ENCODE measurements around the gene DNM2.
"Not testable (repeated sequence)": the region's sequence is repeated elsewhere in the genome, so short reads cannot be mapped to it uniquely, and the experiment has no call there.

DNM2 gene

DNA sequence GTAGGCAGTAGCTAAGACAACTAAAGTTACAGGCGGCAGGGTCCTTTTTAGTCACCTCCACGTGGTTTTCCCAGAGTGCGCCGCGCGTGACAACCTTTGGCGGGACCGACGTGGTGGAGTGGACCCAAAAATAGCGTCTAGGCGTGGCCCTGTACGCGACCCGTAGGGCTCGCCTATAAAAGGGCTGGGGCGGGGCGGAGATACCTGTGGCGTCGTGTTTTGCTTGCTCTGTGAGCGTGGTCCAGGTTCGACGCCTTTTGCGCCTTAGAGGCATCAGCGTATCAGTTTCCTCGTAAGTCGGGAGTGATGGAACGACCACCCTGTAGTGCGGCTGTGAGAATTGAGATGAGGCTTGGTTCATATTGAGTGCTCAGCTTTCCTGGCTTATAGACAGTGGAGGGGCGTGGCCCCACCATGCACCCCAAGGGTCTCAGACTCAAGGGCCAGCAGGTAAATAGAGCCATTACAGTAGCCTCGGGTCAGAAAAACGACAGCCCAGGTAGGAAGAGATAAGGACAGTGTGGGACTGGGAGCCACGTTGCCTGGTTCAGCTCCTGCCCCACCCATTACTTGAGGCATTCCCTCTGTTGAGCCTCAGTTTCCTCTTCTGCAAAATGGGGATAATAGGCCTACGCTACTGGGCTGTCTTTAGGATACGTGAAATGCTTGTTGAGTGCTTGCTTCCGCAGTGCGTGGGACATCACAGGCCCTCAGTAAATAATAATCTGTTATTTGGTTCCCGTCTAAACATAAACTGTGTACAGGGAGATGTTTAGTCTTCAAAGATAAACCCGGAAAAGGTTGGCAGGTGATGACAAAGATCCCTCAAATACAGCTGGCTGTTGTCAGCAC lies 118.8 kb downstream of the DNM2 start:
- DNase-seq (ENCODE audit: low read depth, low spot score): no peak

DNA sequence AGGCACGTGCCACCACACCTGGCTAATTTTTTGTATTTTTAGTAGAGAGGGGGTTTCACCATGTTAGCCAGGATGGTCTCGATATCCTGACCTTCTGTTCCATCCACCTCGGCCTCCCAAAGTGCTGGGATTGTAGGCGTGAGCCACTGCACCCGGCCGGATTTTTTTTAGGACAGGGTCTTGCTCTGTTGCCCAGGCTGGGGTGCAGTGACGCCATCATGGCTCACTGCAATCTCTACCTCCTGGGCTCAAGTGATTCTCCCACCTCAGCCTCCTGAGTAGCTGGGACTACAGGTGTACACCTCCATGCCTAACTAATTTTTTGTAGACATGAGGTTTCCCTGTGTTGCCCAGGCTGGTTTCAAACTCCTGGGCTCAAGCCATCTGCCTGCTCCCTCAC lies 119.8 kb downstream of the DNM2 start:
- not testable (repeated sequence) for H3K9me3 ChIP-seq (ENCODE audit: control insufficient read depth, insufficient read depth, low read length); H3K4me1 ChIP-seq (ENCODE audit: control insufficient read depth, insufficient read depth, low read length); H3K27ac ChIP-seq (ENCODE audit: low read length); DNase-seq (ENCODE audit: low read depth, low spot score); H3K4me3 ChIP-seq (ENCODE audit: low read length); H3K27me3 ChIP-seq (ENCODE audit: control insufficient read depth, insufficient read depth, low read length); H3K36me3 ChIP-seq (ENCODE audit: control insufficient read depth, insufficient read depth, low read length)
- no CpG with 5 or more reads among the region's 7 CpGs for WGBS (ENCODE audit: insufficient coverage, insufficient read length)

More for the DNA sequence above, 118.8 kb downstream of the DNM2 start:
- Histone ChIP-seq H3K27me3 (ENCODE audit: control insufficient read depth, insufficient read depth, low read length) (no peaks in the 10 kb centered on the region), H3K27ac (ENCODE audit: low read length) (no peak overlapping the region), H3K9me3 (ENCODE audit: control insufficient read depth, insufficient read depth, low read length) (no peaks in the 10 kb centered on the region), H3K4me3 (ENCODE audit: low read length) (peak overlapping the region; percentile 79; the same call in 1 of the 2 replicates), H3K36me3 (ENCODE audit: control insufficient read depth, insufficient read depth, low read length) (peaks cover 4% of the 10 kb centered on the region; the same call in 1 of the 2 replicates), H3K4me1 (ENCODE audit: control insufficient read depth, insufficient read depth, low read length) (0 out of 2 replicates have a peak, but pooled peaks cover 2% of the 10 kb centered on the region)
- no CpG with 5 or more reads among the region's 38 CpGs for WGBS (ENCODE audit: insufficient coverage, insufficient read length)

DNA sequence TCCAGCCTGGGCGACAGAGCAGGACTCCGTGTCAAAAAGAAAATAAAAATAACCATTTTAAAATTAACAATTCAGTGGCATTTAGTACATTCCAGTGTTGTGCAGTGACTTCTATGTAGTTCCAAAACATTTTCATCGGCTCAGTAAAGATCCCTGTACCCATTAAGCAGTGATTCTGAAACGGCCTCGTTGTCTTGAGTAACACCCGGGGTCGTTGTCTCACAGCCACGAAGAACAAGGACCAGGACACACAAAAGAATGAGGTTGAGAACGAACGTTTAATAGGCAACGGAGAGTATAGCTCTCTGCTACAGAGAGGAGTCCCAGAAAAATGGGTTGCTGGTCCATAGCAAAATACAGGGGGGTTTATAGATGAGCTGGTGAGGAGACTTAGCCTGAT lies 120.5 kb downstream of the DNM2 start:
- DNase-seq (ENCODE audit: low read depth, low spot score): no peak
- no CpG with 5 or more reads among the region's 11 CpGs for WGBS (ENCODE audit: insufficient coverage, insufficient read length)
- H3K36me3 ChIP-seq (ENCODE audit: control insufficient read depth, insufficient read depth, low read length): no peaks in the 10 kb centered on the region; the same call in 1 of the 2 replicates
- H3K27ac ChIP-seq (ENCODE audit: low read length): no peak overlapping the region
- no peak overlapping the region for H3K4me3 ChIP-seq (ENCODE audit: low read length)
- no peaks in the 10 kb centered on the region for H3K27me3 ChIP-seq (ENCODE audit: control insufficient read depth, insufficient read depth, low read length)
- no peaks in the 10 kb centered on the region for H3K9me3 ChIP-seq (ENCODE audit: control insufficient read depth, insufficient read depth, low read length)
- H3K4me1 ChIP-seq (ENCODE audit: control insufficient read depth, insufficient read depth, low read length): 0 out of 2 replicates have a peak, but pooled peaks cover 2% of the 10 kb centered on the region

DNA sequence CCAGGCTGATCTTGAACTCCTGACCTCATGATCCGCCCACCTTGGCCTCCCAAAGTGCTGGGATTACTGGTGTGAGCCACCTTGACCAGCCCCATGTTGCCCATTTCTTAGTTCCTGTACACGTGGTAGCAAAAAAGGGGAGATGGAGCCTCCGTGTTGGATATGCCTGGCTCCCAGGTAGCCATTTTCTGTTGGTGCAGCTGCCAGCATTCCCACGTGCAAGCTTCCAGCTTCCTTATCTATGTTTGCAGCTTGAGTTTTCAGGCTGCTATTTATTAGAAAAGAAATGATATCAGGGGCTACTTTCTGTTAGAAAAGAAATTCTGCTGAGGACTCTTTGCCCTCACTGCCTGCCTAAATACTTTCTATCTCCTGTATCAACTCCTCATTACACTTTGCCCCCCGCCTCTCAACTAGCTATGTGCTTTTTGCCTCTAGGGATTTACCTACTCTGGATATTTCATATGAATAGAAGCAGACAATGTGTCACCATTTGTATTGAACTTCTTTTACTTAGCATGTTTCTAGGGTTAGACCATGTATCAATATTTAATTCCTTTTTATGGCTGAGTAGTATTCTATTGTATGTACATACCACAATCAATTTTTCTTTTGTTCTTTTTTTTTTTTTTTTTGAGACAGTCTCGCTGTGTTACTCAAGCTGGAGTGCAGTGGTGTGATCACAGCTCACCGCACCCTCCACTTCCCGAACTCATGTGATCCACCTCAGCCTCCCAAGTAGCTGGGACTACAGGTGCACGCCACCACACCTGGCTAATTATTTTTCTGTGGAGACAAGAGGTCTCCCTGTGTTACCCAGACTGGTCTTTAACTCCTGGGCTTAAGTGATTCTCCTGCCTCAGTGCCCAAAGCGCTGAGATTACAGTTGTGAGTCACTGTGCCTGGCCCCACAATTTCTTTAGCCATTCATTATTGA lies 121.5 kb downstream of the DNM2 start:
- no peak for DNase-seq (ENCODE audit: low read depth, low spot score)
- H3K4me1 ChIP-seq (ENCODE audit: control insufficient read depth, insufficient read depth, low read length): 0 out of 2 replicates have a peak, but pooled peaks cover 2% of the 10 kb centered on the region
- H3K27me3 ChIP-seq (ENCODE audit: control insufficient read depth, insufficient read depth, low read length): no peaks in the 10 kb centered on the region
- H3K36me3 ChIP-seq (ENCODE audit: control insufficient read depth, insufficient read depth, low read length): no peaks in the 10 kb centered on the region
- H3K4me3 ChIP-seq (ENCODE audit: low read length): no peak overlapping the region
- no peaks in the 10 kb centered on the region for H3K9me3 ChIP-seq (ENCODE audit: control insufficient read depth, insufficient read depth, low read length)
- no peak overlapping the region for H3K27ac ChIP-seq (ENCODE audit: low read length)
- no CpG with 5 or more reads among the region's 10 CpGs for WGBS (ENCODE audit: insufficient coverage, insufficient read length)

DNA sequence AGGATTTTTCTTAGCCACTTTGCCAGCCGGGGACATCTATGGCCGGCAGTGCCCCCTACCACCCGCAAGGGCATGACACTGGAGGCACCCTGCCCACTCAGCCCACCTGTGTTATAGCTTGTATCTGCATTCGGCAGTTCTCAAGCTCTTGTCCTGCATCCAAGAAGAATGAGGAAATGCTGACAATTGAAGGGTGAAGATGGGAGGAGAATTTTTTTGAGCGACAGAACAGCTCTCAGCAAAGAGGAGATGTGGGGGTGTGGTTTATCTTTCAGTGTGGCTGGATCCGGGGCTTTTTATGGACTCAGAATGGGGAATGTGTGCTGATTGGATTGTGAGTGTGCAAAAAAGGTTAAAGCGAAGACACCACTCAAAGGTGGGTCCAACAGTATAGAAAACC lies 124.9 kb downstream of the DNM2 start:
- WGBS (ENCODE audit: insufficient coverage, insufficient read length): no CpG with 5 or more reads among the region's 7 CpGs
- Histone ChIP-seq H3K9me3 (ENCODE audit: control insufficient read depth, insufficient read depth, low read length) (no peaks in the 10 kb centered on the region), H3K36me3 (ENCODE audit: control insufficient read depth, insufficient read depth, low read length) (no peaks in the 10 kb centered on the region), H3K27ac (ENCODE audit: low read length) (no peak overlapping the region), H3K27me3 (ENCODE audit: control insufficient read depth, insufficient read depth, low read length) (no peaks in the 10 kb centered on the region), H3K4me3 (ENCODE audit: low read length) (no peak overlapping the region), H3K4me1 (ENCODE audit: control insufficient read depth, insufficient read depth, low read length) (no peaks in the 10 kb centered on the region)
- no peak for DNase-seq (ENCODE audit: low read depth, low spot score)

DNA sequence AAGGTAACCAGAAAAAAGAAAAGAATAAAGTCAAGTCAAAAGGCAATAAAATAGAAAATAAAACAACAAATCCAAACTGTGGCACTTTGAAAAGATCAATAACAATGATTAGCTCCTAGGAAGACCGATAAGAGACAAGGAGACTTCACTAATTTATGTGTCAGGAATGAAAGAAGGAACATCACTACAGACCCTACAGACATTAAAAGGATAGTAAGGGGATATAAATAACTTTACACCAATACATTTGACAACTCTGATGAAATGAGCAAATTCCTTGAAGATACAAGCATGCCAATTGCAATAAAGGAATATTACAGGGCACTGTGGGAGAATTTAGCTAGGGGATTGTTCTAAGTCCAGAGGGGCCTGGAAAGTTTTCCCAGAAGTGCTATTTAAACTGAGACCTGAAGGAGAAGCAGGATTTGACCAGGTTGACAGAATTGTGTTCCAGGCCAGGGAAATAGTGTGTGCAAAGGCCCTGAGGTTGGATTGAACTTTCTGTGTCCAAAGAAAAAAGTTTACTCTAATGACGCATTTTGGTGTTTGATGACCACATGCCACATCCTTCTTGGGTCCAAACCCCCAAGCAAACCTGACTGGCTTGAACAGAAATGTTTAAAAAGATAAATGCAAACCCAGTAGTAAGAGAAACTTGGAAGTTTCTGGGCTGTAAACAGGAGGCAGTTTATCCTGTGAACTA lies 128.8 kb downstream of the DNM2 start:
- no peak for DNase-seq (ENCODE audit: low read depth, low spot score)
- no peak overlapping the region for H3K4me3 ChIP-seq (ENCODE audit: low read length)
- no peaks in the 10 kb centered on the region for H3K9me3 ChIP-seq (ENCODE audit: control insufficient read depth, insufficient read depth, low read length)
- H3K27ac ChIP-seq (ENCODE audit: low read length): no peak overlapping the region
- no peaks in the 10 kb centered on the region for H3K4me1 ChIP-seq (ENCODE audit: control insufficient read depth, insufficient read depth, low read length)
- no peaks in the 10 kb centered on the region for H3K36me3 ChIP-seq (ENCODE audit: control insufficient read depth, insufficient read depth, low read length)
- no CpG with 5 or more reads among the region's 2 CpGs for WGBS (ENCODE audit: insufficient coverage, insufficient read length)
- no peaks in the 10 kb centered on the region for H3K27me3 ChIP-seq (ENCODE audit: control insufficient read depth, insufficient read depth, low read length)

DNA sequence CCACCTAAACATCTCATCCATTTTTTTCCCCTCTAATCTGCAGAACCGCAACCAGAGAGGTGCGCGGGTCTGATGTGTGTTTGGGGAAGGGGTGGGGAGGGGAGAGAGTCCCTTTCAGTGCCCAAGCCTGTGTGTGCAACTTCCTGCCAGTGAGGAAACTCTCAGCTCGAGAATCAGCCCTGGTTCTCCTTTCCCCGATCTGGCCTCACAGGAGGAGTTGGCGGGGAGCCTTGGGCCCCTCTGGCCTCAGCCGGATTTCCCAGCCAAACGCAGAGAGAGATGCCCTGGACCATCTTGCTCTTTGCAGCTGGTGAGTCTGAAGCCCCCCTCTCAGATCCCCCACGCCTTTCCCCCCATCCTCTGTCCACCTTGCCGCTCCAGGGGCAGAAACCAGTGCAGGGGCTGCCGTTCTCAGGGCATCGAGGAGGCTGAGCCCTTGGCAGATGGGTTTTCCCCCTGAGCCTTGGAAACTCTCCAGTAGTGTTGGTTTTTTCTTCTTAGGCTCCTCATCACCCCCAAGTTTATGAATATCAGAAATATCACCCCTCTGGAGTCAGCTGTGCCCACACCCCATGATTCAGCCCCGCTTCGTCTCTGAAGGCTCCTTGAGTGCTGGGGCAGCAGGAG lies 130.5 kb downstream of the DNM2 start, which contains the start of gene C19orf38:
Gene C19orf38, plus strand, starts transcription at position 186 of the 627 bp plus-strand sequence. Its CDS starts 94 bp downstream, at position 280.
- no peak within 1 kb of the TSS for H3K4me3 ChIP-seq (ENCODE audit: low read length)
- no CpG with 5 or more reads among the region's 14 CpGs for WGBS (ENCODE audit: insufficient coverage, insufficient read length)
- DNase-seq (ENCODE audit: low read depth, low spot score): no peak

DNA sequence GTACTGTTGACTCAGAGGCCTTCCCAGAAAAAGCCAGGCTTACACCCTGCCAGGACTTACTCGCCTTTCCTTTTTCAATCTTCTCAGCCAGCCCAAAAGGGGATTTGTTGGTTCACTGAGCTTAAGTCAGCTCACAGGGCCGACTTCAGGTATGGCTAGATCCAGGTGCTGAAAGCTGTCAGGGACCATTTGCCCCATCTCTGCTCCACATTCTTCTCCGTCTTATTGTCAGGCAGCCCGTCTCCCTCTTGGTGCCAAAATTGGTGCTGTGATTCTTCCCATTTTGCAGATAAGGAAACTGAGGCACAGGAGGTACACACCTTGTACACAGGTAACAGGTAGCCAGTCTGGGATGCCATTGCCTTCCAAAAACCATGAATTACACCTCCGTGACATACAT lies 132.8 kb downstream of the DNM2 start:
- WGBS (ENCODE audit: insufficient coverage, insufficient read length): no CpG with 5 or more reads among the region's 5 CpGs

More for the DNA sequence above, 130.5 kb downstream of the DNM2 start, which contains the start of gene C19orf38:
- Histone ChIP-seq H3K4me1 (ENCODE audit: control insufficient read depth, insufficient read depth, low read length) (no peaks in the 10 kb centered on the region), H3K27ac (ENCODE audit: low read length) (no peak within 1 kb of the TSS), H3K36me3 (ENCODE audit: control insufficient read depth, insufficient read depth, low read length) (no peaks in the 10 kb centered on the region), H3K27me3 (ENCODE audit: control insufficient read depth, insufficient read depth, low read length) (no peaks in the 10 kb centered on the region), H3K9me3 (ENCODE audit: control insufficient read depth, insufficient read depth, low read length) (no peaks in the 10 kb centered on the region)

DNA sequence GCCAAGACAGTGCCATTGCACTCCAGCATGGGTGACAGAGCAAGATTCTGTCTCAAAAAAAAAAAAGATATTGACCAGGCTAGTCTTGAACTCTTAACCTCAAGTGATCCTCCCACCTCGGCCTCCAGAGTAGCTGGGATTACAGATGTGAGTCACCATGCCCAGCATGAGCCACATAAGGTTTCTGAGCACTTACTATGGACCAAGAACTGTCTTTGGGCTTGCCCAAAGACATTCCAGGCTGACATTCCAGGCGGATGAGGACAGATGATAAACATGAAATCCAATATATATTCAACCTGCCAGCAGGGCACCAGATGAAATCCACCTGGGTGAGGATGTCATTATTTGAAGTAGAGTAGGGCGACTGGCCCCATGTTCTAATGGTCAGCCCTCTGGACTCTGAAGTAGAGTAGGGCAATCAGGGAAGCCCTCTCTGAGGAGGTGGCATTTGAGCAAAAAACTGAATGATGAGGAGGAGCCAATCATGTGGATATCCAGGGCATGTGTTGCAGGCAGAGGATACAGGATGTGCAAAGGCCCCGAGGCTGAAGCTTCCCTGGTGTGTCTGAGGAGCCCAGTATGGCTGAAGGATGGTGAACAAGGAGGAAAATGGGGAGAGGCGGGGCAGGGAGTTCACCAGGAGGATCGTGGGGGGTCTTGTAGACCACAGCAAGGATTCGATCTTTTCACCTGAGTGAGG lies 134.4 kb downstream of the DNM2 start:
- no peak for DNase-seq (ENCODE audit: low read depth, low spot score)
- no peak overlapping the region for H3K27ac ChIP-seq (ENCODE audit: low read length)
- H3K4me3 ChIP-seq (ENCODE audit: low read length): no peak overlapping the region
- H3K36me3 ChIP-seq (ENCODE audit: control insufficient read depth, insufficient read depth, low read length): no peaks in the 10 kb centered on the region
- no peaks in the 10 kb centered on the region for H3K9me3 ChIP-seq (ENCODE audit: control insufficient read depth, insufficient read depth, low read length)
- no peaks in the 10 kb centered on the region for H3K4me1 ChIP-seq (ENCODE audit: control insufficient read depth, insufficient read depth, low read length)
- WGBS (ENCODE audit: insufficient coverage, insufficient read length): no CpG with 5 or more reads among the region's 7 CpGs
- no peaks in the 10 kb centered on the region for H3K27me3 ChIP-seq (ENCODE audit: control insufficient read depth, insufficient read depth, low read length)

More for the DNA sequence above, 132.8 kb downstream of the DNM2 start:
- no peak for DNase-seq (ENCODE audit: low read depth, low spot score)
- Histone ChIP-seq H3K36me3 (ENCODE audit: control insufficient read depth, insufficient read depth, low read length) (no peaks in the 10 kb centered on the region), H3K9me3 (ENCODE audit: control insufficient read depth, insufficient read depth, low read length) (no peaks in the 10 kb centered on the region), H3K4me3 (ENCODE audit: low read length) (no peak overlapping the region), H3K4me1 (ENCODE audit: control insufficient read depth, insufficient read depth, low read length) (no peaks in the 10 kb centered on the region), H3K27ac (ENCODE audit: low read length) (no peak overlapping the region), H3K27me3 (ENCODE audit: control insufficient read depth, insufficient read depth, low read length) (no peaks in the 10 kb centered on the region)
